Parathyroid adenoma (tissue), 2 donors: Measurements from ENCODE around the gene SYNGR4.

ENCODE experiments used
- H2AFZ ChIP-seq: fragments of 300-600 bp; sonication (generic); one replicate; pipeline ENCODE4 v1.7.0; 2017; ENCODE audit warnings: antibody characterized with exemption, mild to moderate bottlenecking
- H3K27ac ChIP-seq: fragments of 300-600 bp; sonication (generic); one replicate; pipeline ENCODE4 v1.7.0; 2017
- H3K27me3 ChIP-seq: fragments of 300-600 bp; sonication (generic); one replicate; pipeline ENCODE4 v1.7.0; 2017; ENCODE audit warnings: low read length; ENCODE audit not compliant: control insufficient read depth, insufficient read depth
- H3K36me3 ChIP-seq: fragments of 300-600 bp; sonication (generic); one replicate; pipeline ENCODE4 v1.7.0; 2017; ENCODE audit warnings: low read length; ENCODE audit not compliant: control insufficient read depth, insufficient read depth
- H3K4me1 ChIP-seq: fragments of 300-600 bp; sonication (generic); one replicate; pipeline ENCODE4 v1.7.0; 2017; ENCODE audit warnings: control low read depth
- H3K4me2 ChIP-seq: fragments of 300-600 bp; sonication (generic); one replicate; pipeline ENCODE4 v1.7.0; 2017; ENCODE audit warnings: low read length
- H3K4me3 ChIP-seq: fragments of 300-600 bp; sonication (generic); one replicate; pipeline ENCODE4 v1.7.0; 2017; ENCODE audit warnings: low read depth, low read length
- H3K79me2 ChIP-seq: fragments of 300-600 bp; sonication (generic); one replicate; pipeline ENCODE4 v1.7.0; 2017; ENCODE audit warnings: control low read depth
- H3K9ac ChIP-seq: fragments of 300-600 bp; sonication (generic); one replicate; pipeline ENCODE4 v1.7.0; 2017; ENCODE audit warnings: mild to moderate bottlenecking
- H3K9me3 ChIP-seq: fragments of 300-600 bp; sonication (generic); one replicate; pipeline ENCODE4 v1.7.0; 2017; ENCODE audit warnings: low read length; ENCODE audit not compliant: control insufficient read depth
- TF ChIP-seq, protein P1 (sequence below): fragments of 300-600 bp; sonication (generic); IDR thresholded peaks from one replicate; pipeline ENCODE4 v1.7.0; 2017; ENCODE audit warnings: antibody characterized with exemption, mild to moderate bottlenecking
- donor health status: primary hyperparathyroidism.

Gene SYNGR4

DNA sequence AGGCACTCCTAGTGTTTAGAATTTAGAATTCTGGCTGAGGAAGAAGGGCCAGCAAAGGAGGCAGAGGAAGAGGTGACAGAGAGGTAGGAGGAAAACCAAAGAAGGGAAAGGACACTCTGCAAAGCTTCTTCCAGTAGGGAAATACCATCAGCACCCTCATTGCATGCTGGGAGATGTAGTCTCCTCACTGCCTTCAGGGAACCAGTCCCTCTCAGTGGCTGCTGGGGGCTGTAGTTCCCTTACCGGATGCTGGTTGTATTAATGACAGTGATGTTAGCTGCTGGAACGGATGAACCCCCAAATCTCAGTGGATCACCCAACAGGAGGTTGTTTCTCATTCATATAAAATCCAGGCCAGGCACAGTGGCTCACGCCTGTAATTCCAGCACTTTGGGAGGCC is 39.4 kb downstream of the SYNGR4 start:
- TF ChIP-seq, protein P1, sequence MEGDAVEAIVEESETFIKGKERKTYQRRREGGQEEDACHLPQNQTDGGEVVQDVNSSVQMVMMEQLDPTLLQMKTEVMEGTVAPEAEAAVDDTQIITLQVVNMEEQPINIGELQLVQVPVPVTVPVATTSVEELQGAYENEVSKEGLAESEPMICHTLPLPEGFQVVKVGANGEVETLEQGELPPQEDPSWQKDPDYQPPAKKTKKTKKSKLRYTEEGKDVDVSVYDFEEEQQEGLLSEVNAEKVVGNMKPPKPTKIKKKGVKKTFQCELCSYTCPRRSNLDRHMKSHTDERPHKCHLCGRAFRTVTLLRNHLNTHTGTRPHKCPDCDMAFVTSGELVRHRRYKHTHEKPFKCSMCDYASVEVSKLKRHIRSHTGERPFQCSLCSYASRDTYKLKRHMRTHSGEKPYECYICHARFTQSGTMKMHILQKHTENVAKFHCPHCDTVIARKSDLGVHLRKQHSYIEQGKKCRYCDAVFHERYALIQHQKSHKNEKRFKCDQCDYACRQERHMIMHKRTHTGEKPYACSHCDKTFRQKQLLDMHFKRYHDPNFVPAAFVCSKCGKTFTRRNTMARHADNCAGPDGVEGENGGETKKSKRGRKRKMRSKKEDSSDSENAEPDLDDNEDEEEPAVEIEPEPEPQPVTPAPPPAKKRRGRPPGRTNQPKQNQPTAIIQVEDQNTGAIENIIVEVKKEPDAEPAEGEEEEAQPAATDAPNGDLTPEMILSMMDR, result no peak
- Histone ChIP-seq H3K9me3 (no peaks in the 10 kb centered on the region), H3K9ac (no peak overlapping the region), H3K79me2 (no peaks in the 10 kb centered on the region), H3K4me1 (no peaks in the 10 kb centered on the region), H3K27me3 (no peaks in the 10 kb centered on the region), H3K27ac (no peak overlapping the region), H3K36me3 (no peaks in the 10 kb centered on the region), H3K4me3 (no peak overlapping the region), H3K4me2 (no peak overlapping the region), H2AFZ (peak overlapping the region; percentile 67)

DNA sequence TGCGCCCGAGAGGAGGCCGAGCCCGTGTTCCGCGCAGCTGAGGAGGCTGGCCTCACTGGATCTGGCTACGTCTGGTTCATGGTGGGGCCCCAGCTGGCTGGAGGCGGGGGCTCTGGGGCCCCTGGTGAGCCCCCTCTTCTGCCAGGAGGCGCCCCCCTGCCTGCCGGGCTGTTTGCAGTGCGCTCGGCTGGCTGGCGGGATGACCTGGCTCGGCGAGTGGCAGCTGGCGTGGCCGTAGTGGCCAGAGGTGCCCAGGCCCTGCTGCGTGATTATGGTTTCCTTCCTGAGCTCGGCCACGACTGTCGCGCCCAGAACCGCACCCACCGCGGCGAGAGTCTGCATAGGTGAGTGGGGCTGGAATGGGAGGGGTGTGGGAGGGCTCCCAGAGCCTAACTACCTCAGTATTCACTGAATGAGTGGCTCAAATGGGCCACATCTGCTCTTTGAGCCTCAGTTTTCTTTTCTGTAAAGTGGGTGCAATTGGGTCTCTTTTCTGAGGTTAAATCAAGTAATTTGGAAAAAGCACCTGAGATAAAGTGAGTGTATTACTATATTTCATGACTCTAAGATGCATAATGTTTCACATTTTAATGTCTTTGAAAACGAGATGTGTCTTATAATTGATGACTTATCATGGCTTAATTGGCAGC is 41.0 kb downstream of the SYNGR4 start:
- H3K4me1 ChIP-seq, result no peaks in the 10 kb centered on the region
- no peak overlapping the region for H3K9ac ChIP-seq
- no peak overlapping the region for H3K4me2 ChIP-seq

DNA sequence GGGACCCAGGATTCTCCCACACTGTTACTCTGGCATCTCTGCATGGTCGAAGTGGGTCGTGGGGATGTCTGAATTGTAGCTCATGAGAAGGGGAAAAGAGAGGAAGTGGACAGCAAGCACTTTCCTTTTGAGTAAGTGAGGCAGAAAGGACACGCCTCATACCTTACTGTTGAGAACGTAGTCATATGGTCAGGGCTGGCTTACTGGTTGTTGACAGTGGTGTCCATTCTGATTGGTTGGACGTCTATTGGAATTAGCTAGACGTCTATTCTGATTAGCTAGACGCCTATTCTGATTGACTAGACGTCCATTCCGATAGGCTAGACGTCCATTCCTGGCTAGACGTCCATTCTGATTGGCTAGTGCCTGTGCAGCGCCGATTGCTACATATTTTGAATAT is 41.7 kb downstream of the SYNGR4 start:
- no peak overlapping the region for H3K9ac ChIP-seq
- no peak overlapping the region for H3K27ac ChIP-seq
- no peaks in the 10 kb centered on the region for H3K36me3 ChIP-seq
- H3K9me3 ChIP-seq, result no peaks in the 10 kb centered on the region
- H3K4me1 ChIP-seq, result no peaks in the 10 kb centered on the region
- no peaks in the 10 kb centered on the region for H3K79me2 ChIP-seq
- TF ChIP-seq, protein P1, result no peak
- H3K4me3 ChIP-seq, result no peak overlapping the region
- no peak overlapping the region for H2AFZ ChIP-seq
- no peaks in the 10 kb centered on the region for H3K27me3 ChIP-seq
- H3K4me2 ChIP-seq, result no peak overlapping the region

More for the DNA sequence above, 41.0 kb downstream of the SYNGR4 start:
- no peak overlapping the region for H2AFZ ChIP-seq
- no peak overlapping the region for H3K27ac ChIP-seq
- no peaks in the 10 kb centered on the region for H3K79me2 ChIP-seq
- TF ChIP-seq, protein P1, result no peak
- no peaks in the 10 kb centered on the region for H3K9me3 ChIP-seq
- H3K27me3 ChIP-seq, result no peaks in the 10 kb centered on the region
- H3K36me3 ChIP-seq, result no peaks in the 10 kb centered on the region
- H3K4me3 ChIP-seq, result no peak overlapping the region

DNA sequence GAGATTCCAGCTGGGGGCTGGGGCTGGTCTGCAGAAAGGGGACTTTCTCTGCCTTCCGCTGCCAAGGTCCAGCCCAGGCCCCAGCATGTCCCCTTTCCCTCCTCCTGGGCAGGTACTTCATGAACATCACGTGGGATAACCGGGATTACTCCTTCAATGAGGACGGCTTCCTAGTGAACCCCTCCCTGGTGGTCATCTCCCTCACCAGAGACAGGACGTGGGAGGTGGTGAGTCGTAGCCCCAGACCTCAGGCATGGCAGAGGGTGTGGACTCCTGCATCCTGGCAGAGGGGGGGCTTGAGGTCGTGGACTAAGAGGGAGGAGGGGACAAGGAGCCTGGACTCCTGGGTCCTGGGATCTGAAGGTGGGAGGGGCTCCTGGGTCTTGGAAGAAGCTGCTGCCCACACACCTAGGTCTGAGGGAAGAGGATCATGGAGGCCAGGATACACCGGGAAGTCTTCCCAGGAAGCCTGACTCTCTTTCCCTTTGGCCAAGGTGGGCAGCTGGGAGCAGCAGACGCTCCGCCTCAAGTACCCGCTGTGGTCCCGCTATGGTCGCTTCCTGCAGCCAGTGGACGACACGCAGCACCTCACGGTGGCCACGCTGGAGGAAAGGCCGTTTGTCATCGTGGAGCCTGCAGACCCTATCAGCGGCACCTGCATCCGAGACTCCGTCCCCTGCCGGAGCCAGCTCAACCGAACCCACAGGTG is 49.9 kb downstream of the SYNGR4 start:
- H3K9ac ChIP-seq, result no peak overlapping the region
- no peaks in the 10 kb centered on the region for H3K27me3 ChIP-seq
- no peaks in the 10 kb centered on the region for H3K9me3 ChIP-seq
- H3K36me3 ChIP-seq, result no peaks in the 10 kb centered on the region
- H3K79me2 ChIP-seq, result no peaks in the 10 kb centered on the region
- no peak overlapping the region for H2AFZ ChIP-seq
- H3K27ac ChIP-seq, result no peak overlapping the region
- no peak overlapping the region for H3K4me2 ChIP-seq
- H3K4me1 ChIP-seq, result no peaks in the 10 kb centered on the region
- TF ChIP-seq, protein P1, result no peak
- no peak overlapping the region for H3K4me3 ChIP-seq

DNA sequence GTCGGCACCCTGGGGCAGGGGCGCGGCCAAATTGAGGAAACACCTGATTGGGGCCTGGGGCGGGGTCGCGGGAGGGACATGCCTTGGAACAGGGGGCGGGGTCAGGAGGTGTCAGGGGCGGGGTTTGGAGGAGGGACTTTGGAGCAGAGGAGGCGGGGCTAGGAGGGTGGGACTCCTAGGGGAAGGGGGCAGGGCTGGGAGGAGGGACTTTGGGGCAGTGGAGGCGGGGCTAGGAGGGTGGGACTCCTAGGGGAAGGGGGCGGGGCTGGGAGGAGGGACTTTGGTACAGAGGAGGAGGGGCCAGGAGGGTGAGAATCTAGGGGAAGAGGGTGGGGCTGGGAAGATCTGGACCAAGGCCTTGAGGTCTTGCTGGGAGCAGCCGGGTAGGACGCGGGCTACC is 51.2 kb downstream of the SYNGR4 start:
- peak overlapping the region; percentile 59 for H2AFZ ChIP-seq
- no peak overlapping the region for H3K4me3 ChIP-seq
- no peak overlapping the region for H3K9ac ChIP-seq
- no peaks in the 10 kb centered on the region for H3K36me3 ChIP-seq
- no peak overlapping the region for H3K27ac ChIP-seq
- H3K4me1 ChIP-seq, result no peaks in the 10 kb centered on the region
- no peaks in the 10 kb centered on the region for H3K27me3 ChIP-seq
- TF ChIP-seq, protein P1, result no peak
- no peaks in the 10 kb centered on the region for H3K9me3 ChIP-seq
- no peaks in the 10 kb centered on the region for H3K79me2 ChIP-seq
- H3K4me2 ChIP-seq, result no peak overlapping the region
